ENCODE results near the gene BCL2.

The BCL2 gene

GRCh38 chr18:63160172-63160995 lies 159.2 kb downstream of the BCL2 start:
- H3K9me3 Mint-ChIP-seq: no peaks in the 10 kb centered on the region
- H3K36me3 Mint-ChIP-seq (ENCODE audit: low read depth): peaks cover 28% of the 10 kb centered on the region
- no peak overlapping the region for H3K27ac Mint-ChIP-seq
- peaks cover 5% of the 10 kb centered on the region for H3K27me3 Mint-ChIP-seq (ENCODE audit: low read depth, poor library complexity)
- peaks cover 73% of the 10 kb centered on the region for H3K4me1 Mint-ChIP-seq
- TF ChIP-seq CTCF (IDR thresholded peaks at IDR 0.05): no peak
- no peak for DNase-seq
- no peak overlapping the region for H3K4me3 Mint-ChIP-seq

GRCh38 chr18:63159590-63159989 lies 160.0 kb downstream of the BCL2 start:
- H3K4me1 Mint-ChIP-seq: peaks cover 77% of the 10 kb centered on the region
- peaks cover 3% of the 10 kb centered on the region for H3K27me3 Mint-ChIP-seq (ENCODE audit: low read depth, poor library complexity)
- H3K4me3 Mint-ChIP-seq: no peak overlapping the region
- H3K27ac Mint-ChIP-seq: peak overlapping the region; percentile 31
- no peak for TF ChIP-seq CTCF (IDR thresholded peaks at IDR 0.05)
- no peak for DNase-seq
- H3K9me3 Mint-ChIP-seq: no peaks in the 10 kb centered on the region
- H3K36me3 Mint-ChIP-seq (ENCODE audit: low read depth): peaks cover 27% of the 10 kb centered on the region

GRCh38 chr18:63158676-63159291 lies 160.8 kb downstream of the BCL2 start:
- no peak for TF ChIP-seq CTCF (IDR thresholded peaks at IDR 0.05)
- H3K27ac Mint-ChIP-seq: no peak overlapping the region
- peaks cover 19% of the 10 kb centered on the region for H3K36me3 Mint-ChIP-seq (ENCODE audit: low read depth)
- no peaks in the 10 kb centered on the region for H3K9me3 Mint-ChIP-seq
- H3K27me3 Mint-ChIP-seq (ENCODE audit: low read depth, poor library complexity): peaks cover 3% of the 10 kb centered on the region
- H3K4me1 Mint-ChIP-seq: peaks cover 78% of the 10 kb centered on the region
- no peak overlapping the region for H3K4me3 Mint-ChIP-seq
- no peak for DNase-seq

- H3K4me3 Mint-ChIP-seq: no peak overlapping the region
- H3K27ac Mint-ChIP-seq: no peak overlapping the region
- peaks cover 17% of the 10 kb centered on the region for H3K36me3 Mint-ChIP-seq (ENCODE audit: low read depth)
These were observed 161.4 kb downstream of the BCL2 start for GRCh38 chr18:63158012-63158631.

GRCh38 chr18:63157293-63158011 lies 162.1 kb downstream of the BCL2 start:
- Mint-ChIP-seq H3K4me3 (no peak overlapping the region), H3K36me3 (ENCODE audit: low read depth) (peaks cover 17% of the 10 kb centered on the region), H3K9me3 (no peaks in the 10 kb centered on the region), H3K4me1 (peaks cover 83% of the 10 kb centered on the region), H3K27me3 (ENCODE audit: low read depth, poor library complexity) (peaks cover 3% of the 10 kb centered on the region), H3K27ac (no peak overlapping the region)
- TF ChIP-seq CTCF (IDR thresholded peaks at IDR 0.05): no peak
- DNase-seq: no peak

More at GRCh38 chr18:63158012-63158631, 161.4 kb downstream of the BCL2 start:
- Mint-ChIP-seq H3K9me3 (no peaks in the 10 kb centered on the region), H3K27me3 (ENCODE audit: low read depth, poor library complexity) (peaks cover 3% of the 10 kb centered on the region), H3K4me1 (peaks cover 78% of the 10 kb centered on the region)
- no peak for DNase-seq
- TF ChIP-seq CTCF (IDR thresholded peaks at IDR 0.05): no peak

Data from nephron progenitor cell (in vitro differentiated cells).